HL-60/S4 treated with phorbol 12-myristate 13-acetate at 8.2 ng/mL for 4 days and 3 days (cell line): ENCODE data around the gene ZNF79.

Experiments
- in situ Hi-C: fragments of 300-500 bp; cut with MboI; formaldehyde crosslinking; loops from 2 replicates; pipeline ENCODE4 v1.15.0; 2022; ENCODE audit warnings: low sequenced_read_pairs

Gene ZNF79

DNA sequence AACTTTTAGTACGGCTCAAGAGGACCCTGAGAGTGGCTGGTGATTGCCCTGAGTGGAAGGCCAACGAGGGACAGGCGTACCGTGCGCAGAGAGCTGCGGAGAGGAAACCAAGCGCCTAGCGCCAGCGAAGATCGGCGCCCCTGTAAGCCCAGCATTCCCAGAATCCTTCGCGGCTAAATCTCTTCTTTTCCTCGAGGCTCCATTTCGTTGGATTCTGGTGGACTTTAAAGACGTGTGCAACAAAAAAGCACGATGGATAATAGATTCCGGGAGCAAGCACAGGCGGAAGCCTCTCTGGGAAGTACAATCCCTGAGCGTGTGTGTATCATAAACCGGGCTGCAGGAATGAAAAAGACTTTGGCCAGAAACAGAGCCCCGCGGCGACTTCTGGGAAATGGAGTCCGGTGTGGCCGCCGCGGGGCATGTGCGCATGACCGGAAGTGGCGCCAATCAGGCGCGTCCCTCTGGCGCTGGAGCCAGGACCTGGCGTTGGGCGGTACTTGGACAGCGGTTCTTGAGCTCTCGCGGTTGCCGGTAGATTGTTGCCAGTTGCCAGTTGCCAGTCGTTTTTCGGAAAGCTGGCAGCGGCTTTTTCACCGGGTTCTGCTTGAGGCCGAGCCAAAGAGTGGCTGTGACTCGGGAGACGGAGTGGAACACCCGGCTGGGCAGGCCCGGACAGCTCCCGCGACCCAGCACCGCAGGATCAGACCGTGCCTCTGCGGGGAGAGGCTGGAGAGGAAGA lies at the start of gene ZNF79:
ZNF79 (plus strand) TSS at position 449 of the 742 bp plus-strand sequence. CDS start 406 bp downstream, outside the sequence.
- in situ Hi-C loops, result no loop called here

DNA sequence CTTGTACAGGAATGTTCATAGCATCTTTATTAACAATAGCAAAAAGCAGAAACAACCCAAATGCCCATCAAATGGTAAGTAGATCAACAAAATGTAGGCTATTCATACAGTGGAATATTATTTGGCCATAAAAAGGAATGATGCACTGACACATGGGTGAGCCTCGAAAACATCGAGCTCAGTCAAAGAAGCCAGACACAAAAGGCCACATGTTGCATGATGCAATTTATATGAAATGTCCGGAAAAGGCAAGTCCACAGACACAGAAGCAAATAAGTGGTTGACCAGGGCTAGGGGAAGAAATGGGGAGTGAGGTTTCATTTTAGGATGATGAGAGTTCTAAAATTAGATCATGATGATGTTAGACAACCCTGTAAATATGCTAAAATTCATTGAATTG lies 43.7 kb upstream of the ZNF79 start:
- in situ Hi-C loops, result no loop called here

- in situ Hi-C loops, result no loop called here
These were observed 41.6 kb upstream of the ZNF79 start for GRCh38 chr9:127382541-127382940.

GRCh38 chr9:127384016-127384730 lies 40.0 kb upstream of the ZNF79 start:
- in situ Hi-C loops, result no loop called here

- in situ Hi-C loops, result no loop called here
These were observed 39.3 kb upstream of the ZNF79 start for GRCh38 chr9:127384901-127385300.

DNA sequence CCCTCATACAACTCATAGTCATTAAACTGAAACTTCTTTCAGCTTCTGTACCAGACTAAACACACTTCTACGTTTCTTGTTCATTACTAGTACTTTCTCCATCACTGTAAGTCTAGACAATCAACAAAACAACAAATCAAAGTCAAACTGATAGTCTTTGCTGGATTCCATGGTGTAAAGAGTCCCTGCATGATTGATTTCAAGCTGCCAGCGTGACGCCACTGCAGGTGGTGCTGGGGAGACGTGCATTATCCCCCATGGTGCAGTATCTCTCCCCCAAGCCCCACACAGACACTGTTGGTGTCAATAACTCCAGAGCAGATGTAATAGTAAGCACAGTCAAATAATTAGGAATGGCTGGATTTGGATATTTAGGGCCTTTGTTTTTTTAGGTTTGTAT lies 37.9 kb upstream of the ZNF79 start:
- in situ Hi-C loops, result no loop called here

GRCh38 chr9:127386981-127387380 lies 37.2 kb upstream of the ZNF79 start:
- in situ Hi-C loops, result no loop called here

DNA sequence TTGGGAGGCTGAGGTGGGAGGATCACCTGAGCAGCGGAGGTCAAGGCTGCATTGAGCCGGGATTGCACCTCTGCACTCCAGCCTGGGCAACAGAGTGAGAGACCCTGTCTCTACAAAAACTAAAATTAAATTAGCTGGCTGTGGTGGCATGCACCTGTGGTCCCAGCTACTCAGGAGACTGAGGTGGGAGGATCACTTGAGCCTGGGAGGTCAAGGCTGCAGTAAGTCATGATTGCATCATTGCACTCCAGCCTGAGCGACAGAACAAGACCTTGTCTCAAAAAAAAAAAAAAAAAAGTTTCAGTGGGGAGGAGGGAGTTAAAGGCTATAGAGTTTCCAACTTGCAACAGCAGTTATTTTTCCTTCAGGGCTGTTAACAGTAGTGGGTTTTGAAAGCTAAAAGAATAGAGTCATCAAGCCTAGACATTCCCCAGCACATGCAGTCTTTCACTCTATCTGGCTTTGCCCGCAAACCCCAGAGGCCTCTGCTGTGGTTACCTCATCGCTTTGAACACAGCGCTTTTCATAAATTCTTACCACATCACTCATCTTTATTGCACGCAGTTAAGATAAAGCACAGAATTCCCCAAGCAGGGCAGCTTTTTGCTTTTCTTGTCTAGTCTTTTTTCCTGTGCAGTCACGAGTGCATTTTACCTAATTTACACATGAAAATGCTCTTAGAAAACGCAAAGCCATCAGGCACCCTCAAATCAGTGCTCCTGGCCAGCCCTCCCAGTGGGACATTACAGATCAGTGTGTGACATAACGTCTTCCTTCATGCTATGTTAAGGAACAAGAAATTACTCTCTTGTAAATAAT lies 35.9 kb upstream of the ZNF79 start:
- in situ Hi-C loops, result no loop called here

DNA sequence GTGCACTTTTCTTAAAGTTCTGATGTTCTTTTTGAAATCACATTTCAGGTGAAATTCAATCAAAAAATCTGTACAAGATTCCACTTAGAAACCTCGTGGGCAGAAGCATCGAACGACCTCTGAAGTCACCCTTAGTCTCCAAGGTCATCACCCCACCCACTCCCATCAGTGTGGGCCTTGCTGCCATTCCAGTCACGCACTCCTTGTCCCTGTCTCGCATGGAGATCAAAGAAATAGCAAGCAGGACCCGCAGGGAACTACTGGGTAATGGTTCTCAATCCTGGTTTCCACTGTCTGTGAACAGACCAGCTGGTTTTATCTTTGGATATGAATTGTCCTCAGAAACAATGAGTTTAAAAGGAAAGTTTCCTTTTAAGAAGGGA lies 35.3 kb upstream of the ZNF79 start:
- in situ Hi-C loops, result no loop called here

- in situ Hi-C loops, result no loop called here
These were observed 34.6 kb upstream of the ZNF79 start for GRCh38 chr9:127389381-127390247.

DNA sequence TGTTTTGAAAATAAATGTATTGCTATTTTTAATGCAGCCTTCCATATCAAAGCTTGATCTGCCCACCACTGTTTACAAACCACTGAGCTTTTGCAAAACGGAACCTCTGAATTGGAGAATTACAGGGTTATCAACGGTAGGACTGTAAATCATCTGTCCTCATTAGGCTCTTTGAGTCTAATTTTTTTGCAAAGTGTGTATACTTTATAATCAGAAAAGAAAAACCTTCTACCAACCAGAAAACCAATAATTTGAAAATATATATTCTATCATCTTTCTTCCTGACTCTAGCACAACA lies 34.0 kb upstream of the ZNF79 start:
- in situ Hi-C loops, result no loop called here

DNA sequence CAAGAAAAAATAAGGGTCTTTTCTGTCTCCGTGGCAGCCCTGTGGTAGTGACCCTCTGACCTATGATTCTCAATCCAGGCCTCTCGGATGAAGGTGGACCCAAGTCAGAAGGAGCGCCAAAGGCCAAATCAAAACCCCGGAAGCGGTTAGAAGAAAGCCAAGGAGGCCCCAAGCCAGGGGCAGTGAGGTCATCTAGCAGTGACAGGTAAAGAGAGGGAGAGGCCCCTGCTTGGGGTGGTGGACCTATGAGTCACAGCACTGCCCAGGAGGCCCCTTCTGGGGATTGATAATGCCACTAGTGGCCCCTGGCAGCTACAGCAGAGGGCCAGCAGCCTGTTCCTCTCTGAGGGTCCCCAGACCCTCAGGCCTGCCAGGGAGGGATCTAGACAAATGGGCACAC lies 33.6 kb upstream of the ZNF79 start:
- in situ Hi-C loops, result no loop called here

DNA sequence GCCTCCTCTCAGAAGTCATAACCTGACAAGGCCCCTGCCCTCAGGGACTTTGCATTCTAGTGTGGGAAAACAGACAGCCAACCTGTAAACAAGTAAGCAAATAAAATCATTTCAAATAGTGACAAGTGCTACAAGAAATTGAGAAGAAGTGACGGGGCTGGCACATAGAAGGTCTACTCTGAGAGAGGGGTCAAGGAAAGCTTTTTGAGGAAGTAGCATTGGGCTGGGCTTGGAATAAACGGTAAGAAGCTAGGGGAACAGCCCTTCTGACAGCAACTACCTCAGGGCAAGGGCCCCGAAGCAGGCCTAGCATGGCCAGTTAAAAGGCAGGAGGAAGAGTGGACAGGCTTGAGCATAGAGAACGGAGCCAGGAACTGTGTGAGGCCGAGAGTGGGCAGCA lies 32.0 kb upstream of the ZNF79 start:
- in situ Hi-C loops, result no loop called here

GRCh38 chr9:127392976-127393375 lies 31.2 kb upstream of the ZNF79 start:
- in situ Hi-C loops, result no loop called here

GRCh38 chr9:127393645-127394044 lies 30.5 kb upstream of the ZNF79 start:
- in situ Hi-C loops, result no loop called here

DNA sequence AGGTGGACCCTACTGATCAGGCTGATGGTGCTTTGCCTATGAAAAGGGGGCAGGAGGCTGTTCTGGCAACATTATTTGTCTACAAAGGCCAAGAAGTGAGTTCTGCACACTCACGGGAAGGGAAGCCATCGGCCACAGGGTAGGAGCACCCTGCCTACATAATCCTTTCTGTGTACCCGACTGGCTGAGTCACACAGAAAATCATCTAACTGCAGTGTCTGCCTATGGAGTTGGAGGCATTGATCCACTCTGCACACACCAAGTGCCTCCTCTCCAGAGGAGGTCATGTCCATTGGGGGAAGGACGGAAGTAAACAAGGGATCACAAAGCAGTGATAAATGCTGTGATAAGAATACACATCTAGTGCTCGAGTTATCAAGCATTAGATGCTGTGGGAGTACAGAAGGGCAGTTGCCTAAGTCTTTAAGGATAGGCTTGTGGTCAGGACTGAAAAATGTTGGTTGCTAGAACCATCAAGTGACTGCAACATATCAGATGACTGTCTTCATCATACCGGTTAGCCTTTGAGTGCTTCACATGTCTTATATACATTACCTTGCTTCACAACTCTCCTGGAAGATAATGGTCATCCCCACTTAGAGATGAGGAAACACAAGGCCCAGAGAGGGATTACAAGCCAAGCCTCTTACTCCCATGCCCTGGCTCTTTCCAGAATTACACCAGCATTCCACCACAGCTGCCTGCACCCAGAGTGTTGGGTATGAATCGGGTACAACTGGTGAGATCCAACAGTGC lies 28.5 kb upstream of the ZNF79 start:
- in situ Hi-C loops, result no loop called here

DNA sequence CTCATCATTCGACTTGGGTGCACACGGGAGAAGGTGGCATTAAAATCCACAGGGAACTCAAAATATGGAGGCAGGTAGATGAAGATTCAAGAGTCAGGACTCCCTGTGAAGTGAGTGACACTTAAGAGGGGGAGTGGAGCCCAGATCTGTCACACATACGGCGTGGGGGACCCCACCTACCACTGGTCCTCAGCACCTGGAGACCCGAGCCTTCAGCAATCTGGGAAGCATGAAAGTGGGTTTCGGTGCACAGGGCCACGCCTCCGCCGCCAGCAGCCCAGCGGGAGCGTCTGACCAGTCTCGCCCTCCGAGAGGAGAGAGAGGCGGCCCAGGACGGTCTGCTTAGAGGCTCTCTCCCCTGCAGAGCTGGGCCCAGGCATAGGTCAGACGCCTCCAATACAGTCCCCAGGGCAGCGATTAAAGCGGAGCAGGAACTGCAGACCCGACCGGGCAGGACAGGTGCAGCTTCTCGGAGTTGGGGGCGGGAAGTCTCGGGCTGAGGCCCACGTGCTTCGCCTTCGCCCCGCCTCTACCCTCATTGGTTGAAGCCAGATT lies 27.9 kb upstream of the ZNF79 start:
- in situ Hi-C loops, result no loop called here

GRCh38 chr9:127396808-127397645 lies 27.2 kb upstream of the ZNF79 start, which contains the start of gene SLC2A8:
Gene SLC2A8, plus strand, starts transcription at chr9:127397169. Its CDS starts 62 bp downstream, at chr9:127397231.
- in situ Hi-C loops, result no loop called here
